Activated naive CD4-positive, alpha-beta T cell treated with anti-CD3 and anti-CD28 coated beads, Interleukin-2, amount 10 ng/mL, durations not matched to agents 7 days and 5 days (primary cell): Measurements from ENCODE around the gene CD180.
A peak's percentile ranks its signal among the peaks of the same experiment; 100 is the strongest.

ENCODE experiments used
- CTCF ChIA-PET: fragments of 350-600 bp; sonication (Branson Sonifier 250); formaldehyde crosslinking; loops from one replicate; lab custom pipeline; 2021; ENCODE audit warnings: antibody characterized with exemption; lab: Charles Lee
- DNase-seq: peaks from one replicate; pipeline ENCODE4 v3.0.0-alpha.2; 2020
- H3K27ac Mint-ChIP-seq: one replicate; pipeline ENCODE4 v1.8.0; 2021; ENCODE audit warnings: mild to moderate bottlenecking, moderate library complexity, mixed read lengths
- H3K27me3 Mint-ChIP-seq: one replicate; pipeline ENCODE4 v1.8.0; 2021; ENCODE audit warnings: mild to moderate bottlenecking, mixed read lengths
- H3K36me3 Mint-ChIP-seq: one replicate; pipeline ENCODE4 v1.8.0; 2021; ENCODE audit warnings: mixed read lengths
- H3K4me1 Mint-ChIP-seq: one replicate; pipeline ENCODE4 v1.8.0; 2021; ENCODE audit warnings: mixed read lengths
- H3K4me3 Mint-ChIP-seq: one replicate; pipeline ENCODE4 v1.8.0; 2021; ENCODE audit warnings: mild to moderate bottlenecking, moderate library complexity, mixed read lengths
- H3K9me3 Mint-ChIP-seq: one replicate; pipeline ENCODE4 v1.8.0; 2021; ENCODE audit warnings: mixed read lengths

CD180 gene

GRCh38 chr5:67190410-67190809, 6.2 kb downstream of the CD180 start:
- H3K27me3 Mint-ChIP-seq: no peaks in the 10 kb centered on the region
- peaks cover 57% of the 10 kb centered on the region for H3K4me1 Mint-ChIP-seq
- CTCF ChIA-PET: interaction anchor here (1.3 kb wide), 1 partner anchor 8 kb away, joined by 4 read pairs; no protein-coding TSS in a partner anchor
- H3K27ac Mint-ChIP-seq: no peak overlapping the region
- no peak overlapping the region for H3K4me3 Mint-ChIP-seq
- peaks cover 31% of the 10 kb centered on the region for H3K36me3 Mint-ChIP-seq
- peaks cover 17% of the 10 kb centered on the region for H3K9me3 Mint-ChIP-seq
- no peak for DNase-seq

GRCh38 chr5:67189931-67190330, 6.7 kb downstream of the CD180 start:
- Mint-ChIP-seq H3K27ac (no peak overlapping the region), H3K36me3 (peaks cover 34% of the 10 kb centered on the region), H3K4me3 (no peak overlapping the region), H3K9me3 (peaks cover 16% of the 10 kb centered on the region), H3K27me3 (no peaks in the 10 kb centered on the region), H3K4me1 (peaks cover 55% of the 10 kb centered on the region)
- CTCF ChIA-PET: no interaction called here
- DNase-seq: no peak

GRCh38 chr5:67189079-67189354, 7.6 kb downstream of the CD180 start:
- Mint-ChIP-seq H3K36me3 (peaks cover 28% of the 10 kb centered on the region), H3K27ac (peak overlapping the region; percentile 82), H3K4me1 (peaks cover 47% of the 10 kb centered on the region), H3K4me3 (no peak overlapping the region), H3K9me3 (peaks cover 12% of the 10 kb centered on the region), H3K27me3 (no peaks in the 10 kb centered on the region)
- DNase-seq: no peak
- CTCF ChIA-PET: interaction anchor here (1.3 to 1.6 kb wide), 2 partner anchors 15 to 22 kb away, joined by 3 to 6 read pairs; no protein-coding TSS in a partner anchor

GRCh38 chr5:67188274-67189078, 8.1 kb downstream of the CD180 start:
- Mint-ChIP-seq H3K4me1 (peaks cover 46% of the 10 kb centered on the region), H3K27me3 (no peaks in the 10 kb centered on the region), H3K36me3 (peaks cover 32% of the 10 kb centered on the region), H3K4me3 (no peak overlapping the region), H3K27ac (peak overlapping the region; percentile 82), H3K9me3 (peaks cover 12% of the 10 kb centered on the region)
- no peak for DNase-seq
- CTCF ChIA-PET: interaction anchor here (1.3 to 1.6 kb wide), 2 partner anchors 15 to 22 kb away, joined by 3 to 6 read pairs; no protein-coding TSS in a partner anchor

- DNase-seq: no peak
- Mint-ChIP-seq H3K27me3 (no peaks in the 10 kb centered on the region), H3K4me3 (no peak overlapping the region), H3K36me3 (peaks cover 31% of the 10 kb centered on the region), H3K27ac (peak overlapping the region; percentile 6), H3K4me1 (peaks cover 52% of the 10 kb centered on the region), H3K9me3 (peaks cover 7% of the 10 kb centered on the region)
- CTCF ChIA-PET: no interaction called here
Observed at GRCh38 chr5:67187006-67187715, 9.4 kb downstream of the CD180 start.

GRCh38 chr5:67183859-67184258, 12.7 kb downstream of the CD180 start:
- Mint-ChIP-seq H3K4me1 (peaks cover 73% of the 10 kb centered on the region), H3K27me3 (no peaks in the 10 kb centered on the region), H3K36me3 (peaks cover 44% of the 10 kb centered on the region), H3K4me3 (no peak overlapping the region), H3K27ac (no peak overlapping the region), H3K9me3 (peaks cover 22% of the 10 kb centered on the region)
- no peak for DNase-seq
- CTCF ChIA-PET: no interaction called here

- Mint-ChIP-seq H3K27ac (peak overlapping the region; percentile 91), H3K36me3 (peaks cover 52% of the 10 kb centered on the region), H3K4me3 (peak overlapping the region; percentile 38)
Observed at GRCh38 chr5:67182301-67182790, 14.3 kb downstream of the CD180 start.

GRCh38 chr5:67181648-67182221, 14.9 kb downstream of the CD180 start:
- DNase-seq: peak; percentile 48
- peaks cover 57% of the 10 kb centered on the region for H3K36me3 Mint-ChIP-seq
- no peaks in the 10 kb centered on the region for H3K27me3 Mint-ChIP-seq
- peak overlapping the region; percentile 45 for H3K4me3 Mint-ChIP-seq
- CTCF ChIA-PET: interaction anchor here (0.6 to 1.5 kb wide), 3 partner anchors 9 to 15 kb away, joined by 3 to 5 read pairs (median 4); no protein-coding TSS in a partner anchor
- H3K4me1 Mint-ChIP-seq: peaks cover 70% of the 10 kb centered on the region
- peaks cover 40% of the 10 kb centered on the region for H3K9me3 Mint-ChIP-seq
- peak overlapping the region; percentile 91 for H3K27ac Mint-ChIP-seq

More at GRCh38 chr5:67182301-67182790, 14.3 kb downstream of the CD180 start:
- no peaks in the 10 kb centered on the region for H3K27me3 Mint-ChIP-seq
- H3K4me1 Mint-ChIP-seq: peaks cover 70% of the 10 kb centered on the region
- H3K9me3 Mint-ChIP-seq: peaks cover 34% of the 10 kb centered on the region
- CTCF ChIA-PET: interaction anchor here (0.9 to 1.5 kb wide), 3 partner anchors 9 to 25 kb away, joined by 3 to 5 read pairs (median 4); no protein-coding TSS in a partner anchor
- DNase-seq: no peak

- H3K4me1 Mint-ChIP-seq: peaks cover 70% of the 10 kb centered on the region
- CTCF ChIA-PET: interaction anchor here (0.6 to 1.1 kb wide), 3 partner anchors 11 to 33 kb away, joined by 3 read pairs; no protein-coding TSS in a partner anchor
- peaks cover 56% of the 10 kb centered on the region for H3K9me3 Mint-ChIP-seq
- no peak overlapping the region for H3K27ac Mint-ChIP-seq
- DNase-seq: no peak
- peaks cover 67% of the 10 kb centered on the region for H3K36me3 Mint-ChIP-seq
- H3K4me3 Mint-ChIP-seq: no peak overlapping the region
- H3K27me3 Mint-ChIP-seq: no peaks in the 10 kb centered on the region
Observed at GRCh38 chr5:67179697-67180361, 16.8 kb downstream of the CD180 start.

GRCh38 chr5:67178966-67179365, 17.6 kb downstream of the CD180 start:
- no peak overlapping the region for H3K27ac Mint-ChIP-seq
- peaks cover 70% of the 10 kb centered on the region for H3K4me1 Mint-ChIP-seq
- no peaks in the 10 kb centered on the region for H3K27me3 Mint-ChIP-seq
- DNase-seq: no peak
- CTCF ChIA-PET: interaction anchor here (1.0 to 1.2 kb wide), 3 partner anchors 10 to 29 kb away, joined by 3 to 4 read pairs (median 3); no protein-coding TSS in a partner anchor
- peaks cover 59% of the 10 kb centered on the region for H3K9me3 Mint-ChIP-seq
- no peak overlapping the region for H3K4me3 Mint-ChIP-seq
- H3K36me3 Mint-ChIP-seq: peaks cover 69% of the 10 kb centered on the region

- CTCF ChIA-PET: interaction anchor here (1.2 kb wide), 1 partner anchor 16 kb away, joined by 4 read pairs; no protein-coding TSS in a partner anchor
- Mint-ChIP-seq H3K4me3 (no peak overlapping the region), H3K36me3 (peaks cover 65% of the 10 kb centered on the region), H3K4me1 (peaks cover 65% of the 10 kb centered on the region), H3K27ac (peak overlapping the region; percentile 1), H3K27me3 (no peaks in the 10 kb centered on the region), H3K9me3 (peaks cover 60% of the 10 kb centered on the region)
- DNase-seq: no peak
Observed at GRCh38 chr5:67178085-67178484, 18.5 kb downstream of the CD180 start.

- CTCF ChIA-PET: no interaction called here
- Mint-ChIP-seq H3K9me3 (peaks cover 60% of the 10 kb centered on the region), H3K27me3 (no peaks in the 10 kb centered on the region), H3K36me3 (peaks cover 62% of the 10 kb centered on the region), H3K27ac (peak overlapping the region; percentile 43), H3K4me3 (no peak overlapping the region), H3K4me1 (peaks cover 54% of the 10 kb centered on the region)
- no peak for DNase-seq
Observed at GRCh38 chr5:67176936-67177335, 19.7 kb downstream of the CD180 start.

- Mint-ChIP-seq H3K9me3 (peaks cover 44% of the 10 kb centered on the region), H3K4me3 (no peak overlapping the region), H3K27ac (no peak overlapping the region), H3K36me3 (peaks cover 46% of the 10 kb centered on the region), H3K27me3 (no peaks in the 10 kb centered on the region), H3K4me1 (peaks cover 30% of the 10 kb centered on the region)
- CTCF ChIA-PET: interaction anchor here (2.8 kb wide), 1 partner anchor 34 kb away, joined by 11 read pairs; no protein-coding TSS in a partner anchor
- DNase-seq: no peak
Observed at GRCh38 chr5:67173959-67174358, 22.6 kb downstream of the CD180 start.
